HG03060 (cell line): Measurements from ENCODE around the gene C4orf50.

ENCODE experiments used
- ATAC-seq: cut with Tn5 transposase; IDR thresholded peaks from one replicate; pipeline ENCODE4 v1.9.1; 2021; ENCODE audit warnings: low read depth, moderate number of reproducible peaks; ENCODE audit not compliant: unreplicated experiment

The C4orf50 gene

GRCh38 chr4:5973486-5974220, 44.6 kb downstream of the C4orf50 start:
- no peak for ATAC-seq

- no peak for ATAC-seq
These were observed 45.2 kb downstream of the C4orf50 start for GRCh38 chr4:5973033-5973432.

- no peak for ATAC-seq
These were observed 45.7 kb downstream of the C4orf50 start for GRCh38 chr4:5972571-5972970.

GRCh38 chr4:5971078-5971450, 47.2 kb downstream of the C4orf50 start:
- no peak for ATAC-seq

- no peak for ATAC-seq
These were observed 47.7 kb downstream of the C4orf50 start for GRCh38 chr4:5970381-5971077.

GRCh38 chr4:5969777-5970176, 48.5 kb downstream of the C4orf50 start:
- ATAC-seq: no peak

GRCh38 chr4:5969336-5969735, 48.9 kb downstream of the C4orf50 start:
- ATAC-seq: no peak

GRCh38 chr4:5968246-5968645, 50.0 kb downstream of the C4orf50 start:
- no peak for ATAC-seq

- ATAC-seq: no peak
These were observed 50.4 kb downstream of the C4orf50 start for GRCh38 chr4:5967783-5968182.

- no peak for ATAC-seq
These were observed 53.0 kb downstream of the C4orf50 start for GRCh38 chr4:5965225-5965624.

- no peak for ATAC-seq
These were observed 54.2 kb downstream of the C4orf50 start for GRCh38 chr4:5964030-5964429.

GRCh38 chr4:5963611-5964010, 54.6 kb downstream of the C4orf50 start:
- ATAC-seq: no peak

- ATAC-seq: no peak
These were observed 55.8 kb downstream of the C4orf50 start for GRCh38 chr4:5962416-5962815.

GRCh38 chr4:5960252-5960880, 57.9 kb downstream of the C4orf50 start:
- no peak for ATAC-seq

- ATAC-seq: no peak
These were observed 58.8 kb downstream of the C4orf50 start for GRCh38 chr4:5959211-5959982.

GRCh38 chr4:5958199-5958735, 60.0 kb downstream of the C4orf50 start:
- no peak for ATAC-seq

- ATAC-seq: no peak
These were observed 61.2 kb downstream of the C4orf50 start for GRCh38 chr4:5957076-5957475.

- no peak for ATAC-seq
These were observed 61.8 kb downstream of the C4orf50 start for GRCh38 chr4:5956285-5957021.

GRCh38 chr4:5955856-5956255, 62.4 kb downstream of the C4orf50 start:
- ATAC-seq: no peak

- no peak for ATAC-seq
These were observed 62.9 kb downstream of the C4orf50 start for GRCh38 chr4:5955201-5955821.
